Activated T-cell treated with anti-CD3 and anti-CD28 coated beads for 4 hours (primary cell): ENCODE measurements around the gene EPSTI1.
A peak's percentile ranks its signal among the peaks of the same experiment; 100 is the strongest.
"Not testable (repeated sequence)": the region's sequence is repeated elsewhere in the genome, so short reads cannot be mapped to it uniquely, and the experiment has no call there.

Experiments
- DNase-seq: peaks from one replicate; pipeline ENCODE4 v3.0.0-alpha.2; 2020

The EPSTI1 gene

GRCh38 chr13:43005460-43006236 is 13.6 kb upstream of the EPSTI1 start:
- DNase-seq = no peak

DNA sequence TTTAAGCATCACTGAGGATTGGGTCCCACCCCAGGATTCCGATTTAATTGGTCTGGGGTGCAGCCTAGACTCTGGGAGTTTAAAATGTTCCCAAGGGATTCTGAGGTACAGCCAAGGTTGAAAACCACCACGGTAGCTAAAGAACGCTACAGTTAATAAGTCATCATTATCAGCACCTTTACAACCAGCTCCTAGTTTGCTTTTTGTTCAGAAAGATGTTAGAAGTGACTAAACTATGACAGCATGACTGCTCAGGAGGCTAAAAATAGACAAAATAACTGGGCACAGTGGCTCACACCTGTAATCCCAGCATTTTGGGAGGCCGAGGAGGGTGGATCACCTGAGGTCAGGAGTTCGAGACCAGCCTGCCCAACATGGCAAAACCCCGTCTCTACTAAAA is 11.7 kb upstream of the EPSTI1 start:
- no peak for DNase-seq

DNA sequence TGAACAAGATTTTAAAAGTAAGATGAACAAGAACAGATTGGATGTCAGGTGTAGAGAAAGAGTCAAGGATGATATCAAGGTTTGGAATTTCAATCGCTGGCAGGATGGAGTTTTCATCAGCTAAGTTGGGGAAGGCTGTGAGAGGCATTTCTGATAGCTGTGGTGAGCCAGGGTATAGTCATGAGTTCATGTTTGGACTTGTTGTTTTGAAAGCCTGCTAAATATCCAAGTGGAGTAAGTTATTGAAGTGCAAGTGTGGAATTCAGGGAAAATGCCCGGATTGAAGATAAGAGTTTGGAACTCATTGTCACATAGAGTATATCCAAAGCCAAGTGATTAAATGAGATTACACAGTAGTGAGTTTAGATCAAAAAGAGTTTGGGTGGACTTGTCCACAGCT is 11.0 kb upstream of the EPSTI1 start:
- DNase-seq = no peak

DNA sequence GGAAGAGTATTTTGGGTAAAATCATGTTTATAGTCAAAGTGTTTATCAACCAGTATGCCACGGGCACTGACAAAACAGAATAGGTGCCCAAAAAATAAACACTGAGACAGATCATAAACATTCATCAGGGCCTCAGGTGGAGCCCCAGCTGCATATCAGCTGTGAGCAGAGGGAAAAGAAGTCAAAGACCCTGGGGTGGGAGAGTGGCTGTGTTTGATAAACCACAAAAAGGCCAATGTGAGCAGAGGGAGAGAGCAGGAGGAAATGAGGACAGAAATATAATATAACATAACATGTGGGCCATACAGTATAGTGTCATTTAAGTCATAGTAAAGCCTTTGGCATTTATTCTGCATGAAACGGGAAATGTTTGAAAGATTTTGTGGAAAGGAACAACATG is 10.0 kb upstream of the EPSTI1 start:
- no peak for DNase-seq

- no peak for DNase-seq
These were observed 8.6 kb upstream of the EPSTI1 start for GRCh38 chr13:43000676-43001075.

DNA sequence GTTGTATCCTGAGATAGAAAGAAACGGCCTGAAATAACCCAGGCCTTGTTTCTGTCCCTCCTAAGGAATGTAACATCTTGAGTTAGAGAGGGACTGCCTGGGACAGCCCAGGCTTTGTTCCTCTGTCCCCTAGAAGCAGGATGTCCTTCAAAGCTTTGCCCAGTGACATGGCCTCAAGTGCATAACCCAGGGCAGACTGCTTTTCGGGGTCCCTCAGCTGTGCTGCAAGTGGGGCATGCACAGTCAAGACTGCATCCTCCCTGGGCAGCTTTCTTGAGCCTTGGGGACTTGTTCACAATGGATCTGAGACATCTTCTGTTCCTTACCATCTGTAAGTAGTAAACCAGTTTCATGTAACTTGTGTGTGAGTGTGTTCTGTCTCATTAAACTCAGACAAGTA is 7.5 kb upstream of the EPSTI1 start:
- DNase-seq = no peak

GRCh38 chr13:42997381-42997780 is 5.3 kb upstream of the EPSTI1 start:
- DNase-seq = no peak

GRCh38 chr13:42996584-42996983 is 4.5 kb upstream of the EPSTI1 start:
- DNase-seq = no peak

GRCh38 chr13:42994878-42995277 is 2.8 kb upstream of the EPSTI1 start:
- no peak for DNase-seq

- DNase-seq = peak; percentile 11
These were observed 702 bp upstream of the EPSTI1 start for GRCh38 chr13:42992764-42993122.

GRCh38 chr13:42991233-42991897 is 676 bp downstream of the EPSTI1 start:
- DNase-seq = not testable (repeated sequence)

GRCh38 chr13:42990291-42991232 is 1.5 kb downstream of the EPSTI1 start:
- no peak for DNase-seq

DNA sequence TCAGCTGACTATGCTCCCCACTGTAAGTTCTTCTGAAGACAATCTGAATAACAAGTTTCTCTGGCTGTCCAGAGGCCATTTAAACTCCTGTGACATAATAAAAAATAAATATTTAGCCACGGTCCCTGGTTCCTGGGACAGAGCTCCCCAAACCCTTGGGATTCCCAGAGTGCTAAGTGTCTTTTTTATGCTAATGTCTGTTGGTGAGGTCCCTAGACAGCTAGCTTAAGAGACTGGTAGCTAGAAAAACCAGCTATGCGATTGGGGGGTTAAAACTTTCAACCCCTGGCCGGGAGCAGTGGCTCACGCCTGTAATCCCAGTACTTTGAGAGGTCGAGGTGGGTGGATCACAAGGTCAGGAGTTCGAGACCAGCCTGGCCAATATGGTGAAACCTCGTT is 5.9 kb downstream of the EPSTI1 start:
- DNase-seq = no peak

DNA sequence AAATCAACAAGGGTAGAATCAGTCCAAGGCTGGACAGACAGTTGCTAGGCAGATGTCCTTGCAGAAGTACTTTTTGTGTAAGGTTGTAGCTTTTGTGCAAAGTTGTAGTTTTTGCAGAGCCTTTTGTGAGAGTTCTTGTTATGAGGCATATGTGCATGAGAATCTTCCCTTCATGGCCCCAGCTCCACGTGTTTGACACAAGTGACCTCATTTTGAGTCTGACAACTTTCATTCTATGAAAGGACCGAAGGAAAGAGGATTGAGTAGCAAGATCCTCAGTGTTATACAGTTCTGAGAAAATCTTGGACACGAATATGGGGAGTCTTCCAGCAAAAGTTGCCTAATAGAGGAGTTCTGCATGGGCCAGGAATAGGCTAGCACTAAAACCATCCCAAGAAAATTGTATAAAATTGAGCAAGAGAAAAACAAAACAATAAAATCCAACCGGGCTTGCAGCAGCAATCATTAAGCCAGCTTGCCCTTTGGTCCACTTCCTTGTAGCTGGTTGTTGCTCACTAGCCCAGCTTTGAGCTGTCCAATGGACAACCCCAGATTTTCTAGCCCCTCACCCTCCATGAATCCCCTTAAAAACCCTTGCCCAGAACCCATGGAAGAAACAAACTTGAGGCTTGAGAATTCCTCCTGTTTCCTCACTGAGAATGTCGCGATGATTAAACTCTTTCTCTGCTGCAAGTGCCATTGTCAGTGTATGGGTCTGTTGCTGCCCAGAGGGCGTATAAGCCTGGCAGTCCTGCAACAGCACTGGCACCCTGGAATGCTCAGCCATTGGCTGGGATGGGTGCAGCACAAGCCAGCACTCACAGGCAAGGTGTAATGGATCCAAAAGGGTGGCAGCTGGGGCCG is 6.5 kb downstream of the EPSTI1 start:
- DNase-seq = no peak

- DNase-seq = no peak
These were observed 7.3 kb downstream of the EPSTI1 start for GRCh38 chr13:42984691-42985090.

DNA sequence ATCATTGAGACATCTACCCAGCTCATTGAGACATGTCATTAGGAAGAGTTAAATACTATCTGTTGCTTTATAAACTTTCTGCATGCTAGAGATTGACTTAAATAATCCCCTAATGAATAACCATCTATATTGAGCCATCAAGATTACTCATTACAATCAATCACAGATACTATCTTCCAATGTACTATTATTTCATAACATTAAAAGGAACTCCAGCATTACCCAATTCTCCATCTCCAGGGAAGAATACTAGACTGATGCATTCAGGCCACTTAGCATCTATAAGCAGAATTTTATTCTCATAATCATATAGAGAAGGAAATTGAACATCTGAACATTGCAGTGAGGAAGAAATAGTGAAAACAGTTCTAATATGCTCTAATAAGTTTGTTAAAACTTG is 8.0 kb downstream of the EPSTI1 start:
- no peak for DNase-seq

GRCh38 chr13:42981853-42982252 is 10.2 kb downstream of the EPSTI1 start:
- DNase-seq = no peak

GRCh38 chr13:42981317-42981716 is 10.7 kb downstream of the EPSTI1 start:
- DNase-seq = no peak

GRCh38 chr13:42977219-42977659 is 14.8 kb downstream of the EPSTI1 start:
- no peak for DNase-seq

DNA sequence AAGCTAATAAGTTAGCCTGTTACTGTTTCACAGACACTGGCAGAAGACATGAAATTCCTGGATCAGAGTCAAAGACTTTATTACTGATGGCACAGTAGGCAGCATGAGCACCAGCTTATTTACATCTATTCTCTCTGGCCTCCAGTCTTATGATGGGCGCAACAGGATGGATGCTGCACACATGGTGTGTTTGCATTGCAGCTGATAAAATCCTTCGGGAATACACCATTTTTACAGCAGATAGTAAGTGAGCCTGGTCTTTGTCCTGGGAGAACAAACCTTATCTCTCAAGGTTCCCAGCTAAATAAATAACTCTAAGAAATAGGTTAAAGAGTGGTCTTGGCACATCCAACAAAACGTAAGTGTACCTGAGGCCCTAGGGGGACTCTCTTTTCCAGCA is 16.0 kb downstream of the EPSTI1 start:
- DNase-seq = no peak

GRCh38 chr13:42973581-42973980 is 18.5 kb downstream of the EPSTI1 start:
- DNase-seq = no peak

DNA sequence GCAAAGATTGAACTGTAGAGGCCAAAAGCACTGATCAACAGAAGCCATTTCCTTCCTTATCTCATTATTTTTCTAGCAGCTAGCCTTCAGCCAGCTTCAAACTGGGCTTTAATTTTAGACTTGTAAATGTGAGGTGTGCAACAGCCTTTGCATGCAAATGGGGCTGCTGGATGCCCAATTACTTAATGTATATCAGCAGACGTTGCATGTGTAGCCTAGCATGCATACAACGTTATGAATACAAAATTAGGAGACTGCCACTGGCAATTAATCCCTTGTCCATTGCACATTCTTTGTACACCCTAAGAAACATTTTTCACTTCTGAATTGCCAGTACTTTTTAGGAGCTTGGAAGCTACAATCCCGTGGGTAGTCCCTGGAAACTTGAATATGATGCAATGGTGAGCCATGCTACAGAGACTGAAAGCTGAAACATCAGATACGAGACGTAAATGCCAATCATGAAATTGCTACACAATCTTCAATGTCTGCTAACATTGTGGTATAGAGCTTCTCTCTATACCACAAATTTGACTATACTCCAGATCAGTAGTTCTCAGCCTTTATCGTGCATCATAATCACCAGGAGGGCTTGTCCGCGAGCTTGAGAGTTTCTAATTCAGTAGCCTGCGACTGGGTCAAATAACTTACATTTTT is 20.2 kb downstream of the EPSTI1 start:
- no peak for DNase-seq
